Body of pancreas (tissue), 4 donors: ENCODE results near the gene SYCP2L. TPM values are rescaled to one million over a fixed set of nuclear protein-coding genes. Genes with fewer than 3 reads are reported as not detected.

ENCODE experiments used
- ATAC-seq: fragments of 150-250 bp; one replicate; pipeline ENCODE4 v1.9.1; 2016
- DNase-seq, 4 donors: peaks; one replicate each; pipeline ENCODE4 v3.0.0-alpha.2; 2019
- H3K27ac ChIP-seq, 4 donors: fragments of 200-600 bp; sonication (generic); 1 replicate in 3 of 4; 2 replicates in 1 of 4; pipeline versions ENCODE4 v1.5.1 to v1.6.1; 2016 to 2019; ENCODE audit warnings: mild to moderate bottlenecking in 1 of 4, mixed read lengths in 1 of 4, moderate library complexity in 1 of 4
- H3K27me3 ChIP-seq, 2 donors: fragments of 200-600 bp; sonication (generic); one replicate each; pipeline ENCODE4 v1.6.0; 2016; ENCODE audit warnings: mild to moderate bottlenecking in 1 of 2
- H3K36me3 ChIP-seq, 2 donors: fragments of 200-600 bp; sonication (generic); replicated peaks in 1 of 2; 2 replicates each; pipeline ENCODE4 v1.5.1; 2016; ENCODE audit warnings: low read depth in 2 of 2; ENCODE audit not compliant: insufficient read depth in 1 of 2
- H3K4me1 ChIP-seq: fragments of 200-600 bp; sonication (generic); one replicate; pipeline ENCODE4 v1.6.0; 2016
- H3K4me3 ChIP-seq, 2 donors: fragments of 200-600 bp; sonication (generic); 1 replicate in 1 of 2; 2 replicates in 1 of 2; pipeline ENCODE4 v1.5.1; 2016 to 2019
- H3K9me3 ChIP-seq, 3 donors: fragments of 200-600 bp; sonication (generic); 1 replicate in 2 of 3; 2 replicates in 1 of 3; pipeline ENCODE4 v1.5.1; 2016
- CTCF ChIP-seq, 7 experiments: fragments of 450-650 bp in 4 of 7; fragments of 200-600 bp in 3 of 7; sonication (generic) in 3 of 7; IDR thresholded peaks; one replicate each; pipeline ENCODE4 v1.5.1; 2016 to 2019; ENCODE audit warnings: antibody characterized with exemption in 7 of 7
- POLR2A ChIP-seq, 3 donors: fragments of 450-650 bp; IDR thresholded peaks; one replicate each; pipeline ENCODE4 v1.6.1; 2016; ENCODE audit warnings: antibody characterized with exemption in 3 of 3, mild to moderate bottlenecking in 2 of 3
- WGBS, 2 donors: methylation state at CpG; one replicate each; pipeline ENCODE4 v1.1.5; 2017; 5-methylcytosine and 5-hydroxymethylcytosine counted together
- intact Hi-C: fragments of 100-400 bp; cut with DNase I; formaldehyde crosslinking; loops from one replicate; pipeline ENCODE4 v1.15.1; 2023
- total RNA-seq, 2 donors: library from RNA; depleted of rRNA; stranded (reverse); fragments of >200 nt; gene quantifications; one replicate each; pipeline ENCODE4 v1.1.0, GENCODE V29; 2016

Gene SYCP2L
- total RNA-seq, 2 donors from 2014 or later, result 2.1 to 3.3 TPM

- TF ChIP-seq POLR2A (IDR thresholded peaks at IDR 0.05) (no peak), CTCF (IDR thresholded peaks at IDR 0.05) (no peak)
- ATAC-seq (no peak), DNase-seq (no peak)
- intact Hi-C loops, result no loop called here
- 75% methylated on average over 3 of the region's 3 CpGs for WGBS, 2 donors
- no peak overlapping the region for H3K27ac ChIP-seq
- H3K9me3 ChIP-seq, result no peaks in the 10 kb centered on the region
- no peaks in the 10 kb centered on the region for H3K27me3 ChIP-seq
- H3K36me3 ChIP-seq, result no peaks in the 10 kb centered on the region
- H3K4me1 ChIP-seq, result no peaks in the 10 kb centered on the region
- H3K4me3 ChIP-seq, result no peak overlapping the region
These were observed 18.9 kb upstream of the SYCP2L start for GRCh38 chr6:10867952-10868351.

- H3K27me3 ChIP-seq, result no peaks in the 10 kb centered on the region
- no peak for TF ChIP-seq POLR2A (IDR thresholded peaks at IDR 0.05)
- TF ChIP-seq CTCF (IDR thresholded peaks at IDR 0.05), result no peak
- H3K36me3 ChIP-seq, result no peaks in the 10 kb centered on the region
- no peak overlapping the region for H3K4me3 ChIP-seq
- H3K9me3 ChIP-seq, result no peaks in the 10 kb centered on the region
- no peak overlapping the region for H3K27ac ChIP-seq
- intact Hi-C loops, result no loop called here
- DNase-seq, result no peak
- H3K4me1 ChIP-seq, result no peaks in the 10 kb centered on the region
- 7 to 8% methylated on average over 1 of the region's 1 CpG for WGBS, 2 donors
- no peak for ATAC-seq
These were observed 13.5 kb upstream of the SYCP2L start for GRCh38 chr6:10873374-10873773.

- no peaks in the 10 kb centered on the region for H3K27me3 ChIP-seq
- H3K36me3 ChIP-seq, result no peaks in the 10 kb centered on the region
- ATAC-seq, result no peak
- no peak for DNase-seq
- 75 to 85% methylated on average over 2 to 6 of the region's 6 CpGs for WGBS, 2 donors
- no peak for TF ChIP-seq POLR2A (IDR thresholded peaks at IDR 0.05)
- no peak for TF ChIP-seq CTCF (IDR thresholded peaks at IDR 0.05)
- no peak overlapping the region for H3K27ac ChIP-seq
- no peaks in the 10 kb centered on the region for H3K9me3 ChIP-seq
- intact Hi-C loops, result no loop called here
- no peak overlapping the region for H3K4me3 ChIP-seq
- H3K4me1 ChIP-seq, result no peaks in the 10 kb centered on the region
These were observed 12.6 kb upstream of the SYCP2L start for GRCh38 chr6:10874207-10874606.

GRCh38 chr6:10875026-10875425, 11.8 kb upstream of the SYCP2L start:
- no peak for TF ChIP-seq POLR2A (IDR thresholded peaks at IDR 0.05)
- no peak for TF ChIP-seq CTCF (IDR thresholded peaks at IDR 0.05)
- H3K4me3 ChIP-seq, result no peak overlapping the region
- DNase-seq (no peak), ATAC-seq (no peak)
- no peak overlapping the region for H3K27ac ChIP-seq
- no peaks in the 10 kb centered on the region for H3K4me1 ChIP-seq
- H3K9me3 ChIP-seq, result no peaks in the 10 kb centered on the region
- 73 to 86% methylated on average over 4 of the region's 4 CpGs for WGBS, 2 donors
- no peaks in the 10 kb centered on the region for H3K27me3 ChIP-seq
- no peaks in the 10 kb centered on the region for H3K36me3 ChIP-seq
- intact Hi-C loops, result no loop called here

- TF ChIP-seq POLR2A (IDR thresholded peaks at IDR 0.05), result no peak
- no peak for TF ChIP-seq CTCF (IDR thresholded peaks at IDR 0.05)
- 93 to 95% methylated on average over 7 to 14 of the region's 14 CpGs for WGBS, 2 donors
- ATAC-seq, result no peak
- peaks cover 5% of the 10 kb centered on the region for H3K4me1 ChIP-seq
- no peaks in the 10 kb centered on the region for H3K36me3 ChIP-seq
- H3K9me3 ChIP-seq, result no peaks in the 10 kb centered on the region
- intact Hi-C loops, result no loop called here
- H3K27me3 ChIP-seq, result peaks cover 0 to 11% of the 10 kb centered on the region in 2 donors
- no peak overlapping the region for H3K4me3 ChIP-seq
- no peak overlapping the region for H3K27ac ChIP-seq
- no peak for DNase-seq
These were observed 9.8 kb upstream of the SYCP2L start for GRCh38 chr6:10877012-10877411.
